Ascending aorta (tissue), 2 donors: Measurements from ENCODE around the gene ARAP1. TPM values are rescaled to one million over a fixed set of nuclear protein-coding genes. Genes with fewer than 3 reads are reported as not detected.

Source experiments
- DNase-seq, 2 donors: peaks; one replicate each; pipeline ENCODE4 v3.0.0-alpha.2; 2019; ENCODE audit warnings: low spot score in 2 of 2
- H3K27ac ChIP-seq, 2 donors: fragments of 200-600 bp; sonication (generic); one replicate each; pipeline ENCODE4 v1.5.1; 2016 to 2017; ENCODE audit warnings: mild to moderate bottlenecking in 1 of 2
- H3K27me3 ChIP-seq: fragments of 200-600 bp; sonication (generic); one replicate; pipeline ENCODE4 v1.5.1; 2017
- H3K36me3 ChIP-seq, 2 donors: fragments of 200-600 bp; sonication (generic); one replicate each; pipeline ENCODE4 v1.5.1; 2016
- H3K4me1 ChIP-seq, 2 donors: fragments of 200-600 bp; sonication (generic); one replicate each; pipeline ENCODE4 v1.5.1; 2016 to 2017; ENCODE audit warnings: mild to moderate bottlenecking in 1 of 2
- H3K4me3 ChIP-seq, 2 donors: fragments of 200-600 bp; sonication (generic); one replicate each; pipeline ENCODE4 v1.5.1; 2016 to 2017; ENCODE audit warnings: mild to moderate bottlenecking in 1 of 2
- H3K9me3 ChIP-seq, 2 donors: fragments of 200-600 bp; sonication (generic); one replicate each; pipeline ENCODE4 v1.5.1; 2016
- CTCF ChIP-seq, 3 experiments: fragments of 200-600 bp in 2 of 3; fragments of 450-650 bp in 1 of 3; sonication (generic) in 2 of 3; IDR thresholded peaks; one replicate each; pipeline ENCODE4 v1.5.1; 2016 to 2019; ENCODE audit warnings: antibody characterized with exemption in 3 of 3, mild to moderate bottlenecking in 1 of 3, moderate library complexity in 1 of 3
- intact Hi-C: fragments of 100-400 bp; cut with DNase I; formaldehyde crosslinking; loops from one replicate; pipeline ENCODE4 v1.15.1; 2023
- total RNA-seq: library from RNA; depleted of rRNA; stranded (reverse); fragments of >200 nt; gene quantifications from one replicate; pipeline ENCODE4 v1.1.0, GENCODE V29; 2016

The ARAP1 gene
- total RNA-seq, 1 donor from 2014 or later: 238 TPM

- peak in 1 of 2 donors; percentile 77 for DNase-seq
- peaks cover 72% of the 10 kb centered on the region in 2 donors for H3K36me3 ChIP-seq
- H3K4me1 ChIP-seq: peaks cover 0 to 12% of the 10 kb centered on the region in 2 donors
Measured at GRCh38 chr11:72703267-72704008, 48.8 kb downstream of the ARAP1 start.

GRCh38 chr11:72702577-72703241 is 49.5 kb downstream of the ARAP1 start:
- no peak overlapping the region for H3K4me3 ChIP-seq

More at GRCh38 chr11:72703267-72704008, 48.8 kb downstream of the ARAP1 start:
- H3K27ac ChIP-seq: peak overlapping the region; percentile 32 to 63
- H3K27me3 ChIP-seq: no peaks in the 10 kb centered on the region
- intact Hi-C loops: no loop called here
- no peaks in the 10 kb centered on the region for H3K9me3 ChIP-seq
- no peak for TF ChIP-seq CTCF (IDR thresholded peaks at IDR 0.05)
- no peak overlapping the region for H3K4me3 ChIP-seq

GRCh38 chr11:72702096-72702495 is 50.1 kb downstream of the ARAP1 start:
- Histone ChIP-seq H3K27ac (no peak overlapping the region), H3K9me3 (no peaks in the 10 kb centered on the region), H3K4me3 (no peak overlapping the region), H3K27me3 (no peaks in the 10 kb centered on the region), H3K36me3 (peaks cover 72 to 73% of the 10 kb centered on the region in 2 donors), H3K4me1 (peaks cover 0 to 12% of the 10 kb centered on the region in 2 donors)
- intact Hi-C loops: no loop called here
- TF ChIP-seq CTCF (IDR thresholded peaks at IDR 0.05): no peak
- DNase-seq: no peak

More at GRCh38 chr11:72702577-72703241, 49.5 kb downstream of the ARAP1 start:
- DNase-seq: no peak
- Histone ChIP-seq H3K36me3 (peaks cover 72% of the 10 kb centered on the region in 2 donors), H3K4me1 (peaks cover 0 to 12% of the 10 kb centered on the region in 2 donors), H3K27me3 (no peaks in the 10 kb centered on the region), H3K27ac (peak overlapping the region; percentile 32 to 63), H3K9me3 (no peaks in the 10 kb centered on the region)
- TF ChIP-seq CTCF (IDR thresholded peaks at IDR 0.05): no peak
- intact Hi-C loops: no loop called here

GRCh38 chr11:72701466-72701865 is 50.7 kb downstream of the ARAP1 start:
- H3K36me3 ChIP-seq: peaks cover 72 to 73% of the 10 kb centered on the region in 2 donors
- no peak for DNase-seq
- H3K4me3 ChIP-seq: no peak overlapping the region
- no peak overlapping the region for H3K27ac ChIP-seq
- intact Hi-C loops: no loop called here
- H3K27me3 ChIP-seq: no peaks in the 10 kb centered on the region
- peaks cover 0 to 12% of the 10 kb centered on the region in 2 donors for H3K4me1 ChIP-seq
- no peaks in the 10 kb centered on the region for H3K9me3 ChIP-seq
- no peak for TF ChIP-seq CTCF (IDR thresholded peaks at IDR 0.05)

- DNase-seq: no peak
- Histone ChIP-seq H3K36me3 (peaks cover 73 to 81% of the 10 kb centered on the region in 2 donors), H3K9me3 (no peaks in the 10 kb centered on the region), H3K27me3 (no peaks in the 10 kb centered on the region), H3K27ac (no peak overlapping the region), H3K4me1 (peaks cover 0 to 12% of the 10 kb centered on the region in 2 donors), H3K4me3 (no peak overlapping the region)
- no peak for TF ChIP-seq CTCF (IDR thresholded peaks at IDR 0.05)
- intact Hi-C loops: no loop called here
Measured at GRCh38 chr11:72700146-72700545, 52.1 kb downstream of the ARAP1 start.
